NCI-H345 (cell line): ENCODE data around the gene DTNB.
A peak's percentile ranks its signal among the peaks of the same experiment; 100 is the strongest.
"Not testable (repeated sequence)": the region's sequence is repeated elsewhere in the genome, so short reads cannot be mapped to it uniquely, and the experiment has no call there.

Experiments
- DNase-seq: peaks from one replicate; lab custom pipeline; 2025; lab: John Stamatoyannopoulos, UW

The DTNB gene

GRCh38 chr2:25623361-25623760 lies 50.0 kb downstream of the DTNB start:
- DNase-seq = no peak

- no peak for DNase-seq
These were observed 52.7 kb downstream of the DTNB start for GRCh38 chr2:25620711-25621110.

GRCh38 chr2:25620077-25620476 lies 53.3 kb downstream of the DTNB start:
- DNase-seq = no peak

GRCh38 chr2:25619185-25619584 lies 54.2 kb downstream of the DTNB start:
- DNase-seq = peak; percentile 44

DNA sequence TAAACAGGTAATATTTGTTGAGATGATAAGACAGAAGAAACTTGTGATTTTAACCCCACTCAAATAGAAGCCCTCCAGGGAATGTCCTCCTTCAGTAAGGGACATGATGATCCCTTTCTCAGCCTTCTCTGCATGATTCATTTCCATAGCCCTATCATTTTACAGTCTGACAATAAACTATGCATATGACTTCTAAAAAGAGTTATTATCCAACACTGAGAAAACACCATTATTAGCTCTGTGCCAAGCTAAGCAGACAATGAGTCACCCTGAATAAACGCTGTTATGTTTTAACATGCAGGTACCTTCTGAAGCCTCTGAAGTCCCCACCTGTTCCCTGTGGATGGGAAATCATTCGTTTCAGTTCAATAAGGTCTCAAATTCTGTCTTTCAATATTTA lies 54.7 kb downstream of the DTNB start:
- peak; percentile 84 for DNase-seq

DNA sequence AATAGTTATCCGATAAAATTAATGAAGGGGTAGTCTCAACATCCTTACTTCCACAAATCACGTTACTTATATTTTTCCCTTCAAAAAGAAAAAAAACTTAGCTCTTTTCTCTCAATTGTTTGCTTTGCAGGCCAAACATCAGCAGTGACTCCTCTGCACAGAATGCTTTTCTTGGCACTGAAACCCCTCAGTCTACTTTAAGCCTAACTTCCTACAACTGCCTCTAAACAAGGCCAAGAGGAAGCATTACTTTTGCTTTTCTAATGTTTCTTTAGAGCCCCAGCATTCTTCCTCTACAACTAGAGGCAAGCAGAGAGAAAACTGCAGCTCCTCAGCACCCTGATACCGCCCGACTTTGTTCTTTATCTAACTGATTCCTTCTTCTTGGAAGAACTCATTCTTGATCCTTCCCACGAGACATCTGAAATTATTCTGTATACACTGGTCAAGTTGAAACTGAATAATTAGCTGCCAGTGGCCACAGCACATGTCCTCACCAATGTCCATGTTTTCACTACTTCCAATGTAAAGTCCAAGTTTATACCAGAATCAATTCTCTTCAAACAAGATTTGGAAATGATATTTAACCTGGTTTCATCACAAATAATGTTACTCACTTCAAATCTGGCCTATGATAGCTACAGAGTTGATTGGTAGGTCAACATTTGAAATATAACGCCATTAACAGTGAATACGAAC lies 55.3 kb downstream of the DTNB start:
- DNase-seq = no peak

- DNase-seq = no peak
These were observed 57.5 kb downstream of the DTNB start for GRCh38 chr2:25615920-25616319.

GRCh38 chr2:25615386-25615785 lies 58.0 kb downstream of the DTNB start:
- no peak for DNase-seq

DNA sequence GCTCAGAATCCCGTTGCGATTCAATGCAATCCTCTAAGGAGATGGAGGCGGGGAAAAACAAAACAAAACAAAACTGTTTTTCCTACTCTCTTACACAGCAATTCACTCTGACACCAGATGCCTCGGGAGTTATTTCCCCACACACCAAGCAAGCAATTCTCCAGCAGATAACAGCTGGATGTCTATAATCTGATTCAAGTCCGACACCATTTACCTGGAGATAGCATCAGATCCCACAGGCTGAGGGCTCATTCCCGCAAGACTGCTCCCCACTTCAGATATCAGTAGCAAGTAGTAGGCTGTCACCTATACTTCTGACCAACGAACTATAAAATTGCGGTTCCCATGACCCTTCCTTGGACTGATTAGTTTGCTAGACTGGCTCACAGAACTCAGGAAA lies 58.7 kb downstream of the DTNB start:
- DNase-seq = no peak

DNA sequence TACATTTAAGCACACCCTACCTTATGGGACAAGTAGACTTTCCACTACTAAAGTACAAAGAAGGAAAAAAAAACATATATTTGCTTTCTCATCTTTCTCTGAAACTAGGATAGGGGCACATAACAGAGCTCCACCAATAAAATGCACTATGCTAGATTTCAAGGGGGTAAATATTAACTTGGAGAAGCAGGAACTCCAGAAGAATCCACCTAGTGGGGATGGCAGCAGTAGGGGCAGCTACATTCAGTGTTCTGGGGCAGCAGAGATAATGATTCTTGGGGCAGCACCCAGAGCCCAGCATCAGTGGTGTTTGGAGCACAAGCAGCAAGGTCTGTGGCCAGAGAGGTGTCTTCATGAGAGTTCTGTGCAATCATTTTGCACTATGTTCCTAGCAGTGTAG lies 64.7 kb downstream of the DTNB start:
- DNase-seq = no peak

DNA sequence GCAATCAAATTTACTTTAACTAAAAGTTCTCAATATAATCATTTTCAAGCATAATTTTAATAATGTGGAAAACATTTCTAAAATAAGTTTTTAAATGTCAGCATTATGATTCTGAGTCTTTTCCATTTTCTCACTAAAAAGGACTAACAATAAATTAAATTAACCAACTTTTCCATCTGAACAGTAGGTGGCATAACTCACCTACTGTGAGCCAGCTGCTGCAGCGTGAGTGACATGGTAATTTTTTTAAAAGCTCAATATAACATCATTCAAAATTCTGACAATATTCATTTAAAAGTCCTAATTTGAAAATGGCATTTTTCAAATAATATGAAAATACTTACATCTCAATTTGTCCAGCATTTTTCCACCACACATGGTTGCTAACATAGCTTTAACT lies 66.5 kb downstream of the DTNB start:
- DNase-seq = peak; percentile 38

GRCh38 chr2:25602333-25602723 lies 71.0 kb downstream of the DTNB start:
- DNase-seq = no peak

- not testable (repeated sequence) for DNase-seq
These were observed 71.6 kb downstream of the DTNB start for GRCh38 chr2:25601711-25602332.

GRCh38 chr2:25598911-25599310 lies 74.5 kb downstream of the DTNB start:
- DNase-seq = no peak

DNA sequence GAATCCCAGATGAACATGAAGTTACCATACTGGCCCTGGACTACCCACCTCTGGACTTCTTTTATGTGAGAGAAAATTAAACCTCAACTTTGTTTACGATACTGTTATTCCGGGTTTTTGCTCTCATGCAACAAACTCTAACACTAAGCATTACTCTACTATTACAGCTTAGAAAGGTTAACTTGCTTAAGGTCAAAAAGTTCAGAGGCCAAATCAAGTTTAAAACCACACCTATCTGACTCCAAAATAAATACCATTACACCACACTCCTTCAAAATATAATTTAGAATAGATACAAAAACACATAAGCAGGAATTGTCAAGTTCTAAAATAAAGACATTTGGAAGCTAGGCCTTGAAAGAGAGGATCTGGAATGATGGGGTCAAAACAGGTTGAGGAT lies 75.0 kb downstream of the DTNB start:
- no peak for DNase-seq

GRCh38 chr2:25597881-25598280 lies 75.5 kb downstream of the DTNB start:
- no peak for DNase-seq

- no peak for DNase-seq
These were observed 76.7 kb downstream of the DTNB start for GRCh38 chr2:25596516-25597244.

DNA sequence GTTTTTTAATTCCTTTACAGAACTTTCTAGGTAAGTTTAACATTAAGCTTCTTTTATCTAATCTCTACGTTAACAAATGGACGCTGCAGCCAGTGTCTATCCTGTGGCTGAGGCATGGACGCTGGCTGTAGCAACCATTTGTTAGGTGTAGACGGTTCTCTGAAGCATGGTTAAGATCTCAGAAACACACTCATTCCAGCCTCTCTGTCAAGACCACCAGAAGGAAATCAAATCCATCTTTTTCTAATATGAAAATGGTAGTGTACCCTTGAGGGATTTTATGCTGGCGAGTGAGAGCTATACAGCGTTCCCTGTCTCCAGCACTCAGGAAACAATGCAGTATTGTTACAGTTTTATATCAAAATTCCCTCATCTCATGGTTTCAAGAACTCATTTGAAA lies 78.0 kb downstream of the DTNB start:
- DNase-seq = no peak

- no peak for DNase-seq
These were observed 78.4 kb downstream of the DTNB start for GRCh38 chr2:25594991-25595390.

GRCh38 chr2:25592766-25593292 lies 80.5 kb downstream of the DTNB start:
- DNase-seq = no peak

GRCh38 chr2:25590921-25591505 lies 82.4 kb downstream of the DTNB start:
- no peak for DNase-seq

DNA sequence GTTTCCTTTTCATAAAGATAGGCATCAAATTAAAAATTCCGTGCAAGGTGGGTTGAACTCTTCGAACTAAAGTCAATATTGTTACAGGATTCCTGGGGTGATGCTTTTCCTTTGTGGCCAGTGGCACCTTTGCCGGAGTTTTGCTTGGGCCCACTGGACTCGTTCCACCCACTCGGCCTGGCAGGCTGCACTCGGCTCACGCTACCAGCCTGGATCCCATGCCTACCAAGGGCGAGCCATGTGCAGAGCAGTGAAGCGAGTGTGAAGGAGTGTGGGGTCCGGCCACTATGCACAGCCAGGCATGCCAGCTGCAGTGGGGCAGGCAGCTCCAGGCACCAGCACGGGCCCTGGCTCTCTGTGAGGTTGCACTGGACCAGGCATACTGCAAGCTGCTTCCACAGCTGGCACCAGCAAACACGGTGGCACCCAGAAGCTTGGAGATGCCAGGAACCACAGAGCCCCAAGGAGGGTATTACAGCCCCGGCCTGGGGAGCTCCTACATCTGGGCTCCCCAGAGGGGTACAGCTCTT lies 83.6 kb downstream of the DTNB start:
- DNase-seq = no peak
